Trophoblast cell (in vitro differentiated cells and primary cell): Measurements from ENCODE around the gene ZBTB20.

Experiments
- DNase-seq, 2 donors: peaks; one replicate each; pipeline ENCODE4 v3.0.0-alpha.2; 2016
- H2AFZ ChIP-seq: 2 replicates; pipeline ENCODE4 v1.6.1; 2013; ENCODE audit warnings: low read length, moderate library complexity, mild to moderate bottlenecking; ENCODE audit not compliant: insufficient read depth, poor library complexity
- H2AK5ac ChIP-seq: 2 replicates; pipeline ENCODE4 v1.6.1; 2013; ENCODE audit warnings: mild to moderate bottlenecking, low read length
- H2BK120ac ChIP-seq: 2 replicates; pipeline ENCODE4 v1.6.1; 2013; ENCODE audit warnings: low read length, mild to moderate bottlenecking, moderate library complexity; ENCODE audit not compliant: insufficient read depth, poor library complexity
- H2BK12ac ChIP-seq: 2 replicates; pipeline ENCODE4 v1.6.1; 2013; ENCODE audit warnings: mild to moderate bottlenecking, low read length, moderate library complexity
- H2BK5ac ChIP-seq: 2 replicates; pipeline ENCODE4 v1.6.1; 2013; ENCODE audit warnings: low read length, low read depth, moderate library complexity, mild to moderate bottlenecking; ENCODE audit not compliant: poor library complexity
- H3K14ac ChIP-seq: 2 replicates; pipeline ENCODE4 v1.6.1; 2013; ENCODE audit warnings: mild to moderate bottlenecking, low read length
- H3K18ac ChIP-seq: 2 replicates; pipeline ENCODE4 v1.6.1; 2013; ENCODE audit warnings: mild to moderate bottlenecking, low read length
- H3K23ac ChIP-seq: 2 replicates; pipeline ENCODE4 v1.6.1; 2013; ENCODE audit warnings: low read length
- H3K27ac ChIP-seq: 2 replicates; pipeline ENCODE4 v1.5.1; 2013; ENCODE audit warnings: low read depth, mild to moderate bottlenecking, inconsistent platforms, low read length, moderate library complexity
- H3K27me3 ChIP-seq: 2 replicates; pipeline ENCODE4 v1.6.1; 2013; ENCODE audit warnings: inconsistent platforms, mild to moderate bottlenecking, low read length, moderate library complexity; ENCODE audit not compliant: insufficient read depth
- H3K36me3 ChIP-seq, 2 experiments: 1 replicate in 1 of 2; 2 replicates in 1 of 2; pipeline ENCODE4 v1.6.1; 2013; ENCODE audit warnings: low read length in 2 of 2, mild to moderate bottlenecking in 2 of 2, moderate library complexity in 1 of 2; ENCODE audit not compliant: insufficient read depth in 2 of 2, control insufficient read depth in 1 of 2
- H3K4ac ChIP-seq: 2 replicates; pipeline ENCODE4 v1.6.1; 2013; ENCODE audit warnings: low read depth, mild to moderate bottlenecking, low read length, moderate library complexity
- H3K4me1 ChIP-seq, 2 experiments: 1 replicate in 1 of 2; 2 replicates in 1 of 2; pipeline ENCODE4 v1.6.1; 2013; ENCODE audit warnings: low read length in 2 of 2, mild to moderate bottlenecking in 2 of 2, moderate library complexity in 1 of 2; ENCODE audit not compliant: insufficient read depth in 2 of 2, control insufficient read depth in 1 of 2
- H3K4me2 ChIP-seq: 2 replicates; pipeline ENCODE4 v1.6.1; 2013; ENCODE audit warnings: inconsistent platforms, mild to moderate bottlenecking, low read length, moderate library complexity
- H3K4me3 ChIP-seq: 2 replicates; pipeline ENCODE4 v1.5.1; 2013; ENCODE audit warnings: mild to moderate bottlenecking, low read depth, low read length, inconsistent platforms
- H3K79me1 ChIP-seq: one replicate; pipeline ENCODE4 v1.6.1; 2013; ENCODE audit warnings: low read length
- H3K79me2 ChIP-seq: 2 replicates; pipeline ENCODE4 v1.6.1; 2013; ENCODE audit warnings: low read length, mild to moderate bottlenecking; ENCODE audit not compliant: control insufficient read depth, insufficient read depth, poor library complexity
- H3K9ac ChIP-seq: 2 replicates; pipeline ENCODE4 v1.6.1; 2013; ENCODE audit warnings: mild to moderate bottlenecking, low read length
- H3K9me3 ChIP-seq: 2 replicates; pipeline ENCODE4 v1.6.1; 2013; ENCODE audit warnings: low read depth, mild to moderate bottlenecking, control low read depth, inconsistent platforms, low read length; ENCODE audit not compliant: insufficient read depth
- H4K12ac ChIP-seq: 2 replicates; pipeline ENCODE4 v1.6.1; 2013; ENCODE audit warnings: low read depth, mild to moderate bottlenecking, low read length, moderate library complexity
- H4K8ac ChIP-seq: 2 replicates; pipeline ENCODE4 v1.6.1; 2013; ENCODE audit warnings: low read depth, mild to moderate bottlenecking, low read length, moderate library complexity
- H4K91ac ChIP-seq: one replicate; pipeline ENCODE4 v1.6.1; 2013; ENCODE audit warnings: low read depth, mild to moderate bottlenecking, low read length, moderate library complexity
- WGBS: extraction: QIAGEN DNeasy Blood & Tissue Kit; methylation state at CpG from one replicate; pipeline ENCODE4 v1.1.7; 2013; ENCODE audit warnings: missing lambda C conversion rate; ENCODE audit not compliant: insufficient read length, insufficient coverage; ENCODE audit errors: extremely low coverage; 5-methylcytosine and 5-hydroxymethylcytosine counted together

ZBTB20 gene

DNA sequence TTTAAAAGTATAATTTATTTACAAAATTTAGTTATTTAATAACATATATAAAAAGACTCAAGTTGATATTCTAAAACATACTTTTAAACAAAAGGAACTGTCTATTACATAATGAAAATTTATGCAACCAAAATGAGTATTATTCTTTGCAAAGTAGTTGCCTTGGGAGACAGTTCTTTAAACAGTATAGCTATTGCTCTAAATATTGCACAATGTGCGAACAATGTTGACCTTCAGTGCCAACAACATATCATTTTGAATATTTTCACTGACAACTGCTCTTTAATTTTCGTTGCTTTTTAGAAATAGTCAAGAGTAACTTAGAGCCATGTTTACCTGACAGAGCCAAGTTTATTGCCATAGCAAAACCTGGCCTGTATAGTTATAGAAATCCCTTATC, 124.9 kb downstream of the ZBTB20 start:
- H3K4ac ChIP-seq = no peak overlapping the region
- no peak overlapping the region for H3K9ac ChIP-seq
- no peak overlapping the region for H4K12ac ChIP-seq
- H3K4me1 ChIP-seq = no peaks in the 10 kb centered on the region
- H3K18ac ChIP-seq = no peak overlapping the region
- H4K91ac ChIP-seq = no peak overlapping the region
- no peaks in the 10 kb centered on the region for H3K9me3 ChIP-seq
- no peak for DNase-seq
- H2BK12ac ChIP-seq = no peak overlapping the region
- no peak overlapping the region for H3K14ac ChIP-seq
- no peak overlapping the region for H2BK120ac ChIP-seq
- H3K36me3 ChIP-seq = no peaks in the 10 kb centered on the region
- no peak overlapping the region for H3K27ac ChIP-seq
- WGBS = no CpG with 5 or more reads among the region's 2 CpGs
- no peak overlapping the region for H3K4me2 ChIP-seq
- no peak overlapping the region for H2AFZ ChIP-seq
- H3K79me1 ChIP-seq = no peaks in the 10 kb centered on the region
- no peak overlapping the region for H3K23ac ChIP-seq
- no peak overlapping the region for H4K8ac ChIP-seq
- H2AK5ac ChIP-seq = no peak overlapping the region
- H2BK5ac ChIP-seq = no peak overlapping the region
- no peaks in the 10 kb centered on the region for H3K27me3 ChIP-seq
- H3K79me2 ChIP-seq = no peaks in the 10 kb centered on the region
- no peak overlapping the region for H3K4me3 ChIP-seq

DNA sequence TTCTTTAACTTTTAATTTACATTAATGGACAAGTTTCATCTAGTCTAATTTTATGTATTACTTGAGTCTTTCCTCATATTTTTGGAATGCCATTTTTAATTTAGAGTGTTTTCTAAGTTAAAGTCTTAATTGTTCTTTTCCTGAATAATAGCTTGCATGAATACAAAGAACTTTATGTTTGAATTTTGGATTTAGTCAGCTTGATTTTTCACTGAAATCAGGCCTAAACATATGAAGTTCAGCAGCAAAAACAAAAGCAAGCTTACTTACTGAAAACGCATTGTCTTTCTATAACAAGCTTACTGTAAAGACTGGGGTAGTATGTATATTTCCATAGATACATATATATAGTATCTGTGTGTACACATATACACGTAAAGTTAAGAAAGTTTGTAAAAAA, 126.0 kb downstream of the ZBTB20 start:
- H4K8ac ChIP-seq = no peak overlapping the region
- no peak overlapping the region for H2AK5ac ChIP-seq
- H3K14ac ChIP-seq = no peak overlapping the region
- WGBS = no CpG with 5 or more reads among the region's 2 CpGs
- H2BK120ac ChIP-seq = no peak overlapping the region
- H2BK5ac ChIP-seq = no peak overlapping the region
- H3K4me2 ChIP-seq = no peak overlapping the region
- H3K9me3 ChIP-seq = no peaks in the 10 kb centered on the region
- no peak overlapping the region for H3K4ac ChIP-seq
- no peak overlapping the region for H3K23ac ChIP-seq
- no peaks in the 10 kb centered on the region for H3K4me1 ChIP-seq
- no peak overlapping the region for H3K18ac ChIP-seq
- H3K27me3 ChIP-seq = no peaks in the 10 kb centered on the region
- H2BK12ac ChIP-seq = no peak overlapping the region
- H3K79me2 ChIP-seq = no peaks in the 10 kb centered on the region
- H3K27ac ChIP-seq = no peak overlapping the region
- no peak for DNase-seq
- H3K9ac ChIP-seq = no peak overlapping the region
- H3K36me3 ChIP-seq = no peaks in the 10 kb centered on the region
- H2AFZ ChIP-seq = no peak overlapping the region
- no peak overlapping the region for H4K91ac ChIP-seq
- no peaks in the 10 kb centered on the region for H3K79me1 ChIP-seq
- no peak overlapping the region for H3K4me3 ChIP-seq
- no peak overlapping the region for H4K12ac ChIP-seq

DNA sequence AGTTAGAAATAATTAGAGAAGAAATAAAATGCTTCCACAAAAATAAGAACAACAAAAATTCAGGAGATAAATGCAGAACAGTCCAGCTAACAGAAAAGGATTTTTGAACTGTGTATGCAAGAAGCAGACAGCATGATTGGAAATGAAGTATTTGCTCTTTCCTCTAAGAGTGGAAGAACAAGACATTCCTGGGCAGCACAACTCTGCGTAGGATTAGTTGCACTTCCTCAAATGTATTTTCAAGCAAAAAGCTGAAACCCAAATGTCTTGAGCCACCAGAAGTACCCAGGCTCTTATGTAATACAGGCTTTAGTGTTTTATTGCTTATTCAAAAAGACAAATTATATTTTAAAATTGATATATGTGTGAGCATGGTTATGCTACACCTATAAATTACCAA, 127.2 kb downstream of the ZBTB20 start:
- no peak for DNase-seq
- H4K12ac ChIP-seq = no peak overlapping the region
- H3K27ac ChIP-seq = no peak overlapping the region
- no peak overlapping the region for H3K9ac ChIP-seq
- no peak overlapping the region for H2BK12ac ChIP-seq
- no peak overlapping the region for H3K4ac ChIP-seq
- no peak overlapping the region for H4K8ac ChIP-seq
- H3K79me1 ChIP-seq = no peaks in the 10 kb centered on the region
- H3K4me1 ChIP-seq = no peaks in the 10 kb centered on the region
- H3K18ac ChIP-seq = no peak overlapping the region
- H3K79me2 ChIP-seq = no peaks in the 10 kb centered on the region
- no peak overlapping the region for H3K4me2 ChIP-seq
- H4K91ac ChIP-seq = no peak overlapping the region
- H3K4me3 ChIP-seq = no peak overlapping the region
- H3K14ac ChIP-seq = no peak overlapping the region
- H2BK120ac ChIP-seq = no peak overlapping the region
- no peak overlapping the region for H2AK5ac ChIP-seq
- no peak overlapping the region for H2BK5ac ChIP-seq
- H2AFZ ChIP-seq = no peak overlapping the region
- no peaks in the 10 kb centered on the region for H3K9me3 ChIP-seq
- WGBS = no CpG with 5 or more reads among the region's 1 CpG
- H3K27me3 ChIP-seq = no peaks in the 10 kb centered on the region
- no peaks in the 10 kb centered on the region for H3K36me3 ChIP-seq
- H3K23ac ChIP-seq = no peak overlapping the region

DNA sequence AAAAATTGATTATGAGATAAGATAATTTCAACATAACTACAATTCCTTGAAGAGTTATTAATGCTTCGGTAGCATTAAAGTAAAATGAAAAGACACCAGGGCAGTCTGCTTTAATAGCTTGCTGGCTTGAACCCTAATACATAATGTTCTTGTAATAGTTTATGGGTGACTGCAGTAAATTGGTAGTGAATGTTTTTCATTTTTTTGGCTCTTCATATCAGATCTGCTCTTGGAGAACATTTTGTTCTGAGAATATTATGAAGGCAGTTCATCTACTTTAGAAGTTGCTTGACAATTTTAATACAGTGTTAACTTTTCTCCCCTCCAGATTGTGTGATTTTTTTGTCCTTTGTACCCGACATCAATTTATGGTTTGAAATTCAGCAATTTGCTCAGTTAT, 128.4 kb downstream of the ZBTB20 start:
- Histone ChIP-seq H4K12ac (no peak overlapping the region), H3K79me1 (no peaks in the 10 kb centered on the region), H3K27me3 (no peaks in the 10 kb centered on the region), H3K18ac (no peak overlapping the region), H3K4me2 (no peak overlapping the region), H2BK5ac (no peak overlapping the region), H2BK12ac (no peak overlapping the region), H4K8ac (no peak overlapping the region), H2BK120ac (no peak overlapping the region), H3K9me3 (no peaks in the 10 kb centered on the region), H3K4ac (no peak overlapping the region), H3K14ac (no peak overlapping the region), H3K79me2 (no peaks in the 10 kb centered on the region), H4K91ac (no peak overlapping the region), H3K4me3 (no peak overlapping the region), H3K23ac (no peak overlapping the region), H3K9ac (no peak overlapping the region), H3K36me3 (no peaks in the 10 kb centered on the region), H2AK5ac (no peak overlapping the region), H3K4me1 (no peaks in the 10 kb centered on the region), H3K27ac (no peak overlapping the region), H2AFZ (no peak overlapping the region)
- peak in 1 of 2 donors; percentile 27 for DNase-seq
- no CpG with 5 or more reads among the region's 2 CpGs for WGBS
